Erythroblast (primary cell): ENCODE results near the gene LRBA.
"Not testable (repeated sequence)": the region's sequence is repeated elsewhere in the genome, so short reads cannot be mapped to it uniquely, and the experiment has no call there.

Experiments used
- GATA1 ChIP-seq: IDR thresholded peaks from 2 replicates; pipeline ENCODE4 v1.6.1; 2011; ENCODE audit warnings: low read depth, mild to moderate bottlenecking, control low read depth, low read length, moderate library complexity
- POLR2A ChIP-seq: IDR thresholded peaks from 2 replicates; pipeline ENCODE4 v1.6.1; 2011; ENCODE audit warnings: mild to moderate bottlenecking, low read length

DNA sequence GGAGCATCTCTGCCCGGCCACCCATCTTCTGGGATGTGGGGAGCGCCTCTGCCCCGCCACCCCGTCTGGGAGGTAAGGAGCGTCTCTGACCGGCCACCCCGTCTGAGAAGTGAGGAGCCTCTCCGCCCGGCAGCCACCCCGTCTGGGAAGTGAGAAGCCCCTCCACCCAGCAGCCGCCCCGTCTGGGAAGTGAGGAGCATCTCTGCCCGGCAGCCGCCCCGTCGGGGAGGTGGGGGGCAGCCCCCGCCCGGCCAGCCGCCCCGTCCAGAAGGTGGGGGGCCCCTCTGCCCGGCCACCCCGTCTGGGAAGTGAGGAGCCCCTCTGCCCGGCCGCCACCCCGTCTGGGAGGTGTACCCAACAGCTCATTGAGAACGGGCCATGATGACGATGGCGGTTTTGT lies 61.2 kb downstream of the LRBA start:
- TF ChIP-seq POLR2A, GATA1: not testable (repeated sequence)
